SK-N-SH (cell line): ENCODE results near the gene RSRC1. TPM values are rescaled to one million over a fixed set of nuclear protein-coding genes. Genes with fewer than 3 reads are reported as not detected.
A peak's percentile ranks its signal among the peaks of the same experiment; 100 is the strongest.

Experiments used
- CTCF ChIA-PET: fragments of 300-600, 350-600 bp; formaldehyde crosslinking; extraction: SDS; loops from one replicate; lab custom pipeline; 2021; lab: Yijun Ruan, JAX
- POLR2A ChIA-PET: fragments of 350-600 bp; sonication (Branson Sonifier 250); formaldehyde crosslinking; extraction: SDS; loops from one replicate; lab custom pipeline; 2020; ENCODE audit warnings: antibody characterized with exemption, inconsistent platforms; lab: Yijun Ruan, JAX
- DNase-seq: peaks from one replicate; pipeline ENCODE4 v3.0.0; 2012
- H2AFZ ChIP-seq: fragments of 200-600 bp; sonication (generic); 2 replicates; pipeline ENCODE4 v1.8.1; 2016; ENCODE audit warnings: antibody characterized with exemption, mild to moderate bottlenecking, low read depth
- H3F3A ChIP-seq: fragments of 200-600 bp; sonication (generic); replicated peaks from 2 replicates; pipeline ENCODE3; 2016; ENCODE audit warnings: antibody characterized with exemption, mild to moderate bottlenecking; ENCODE audit not compliant: insufficient read depth
- H3K27ac ChIP-seq, 2 experiments: fragments of 200-500 bp in 1 of 2; fragments of 200-600 bp in 1 of 2; sonication (Bioruptor generic) in 1 of 2; sonication (generic), shearing (Covaris generic) in 1 of 2; 2 replicates each; pipeline versions ENCODE4 v1.5.1 to v1.6.1; 2014 to 2016; ENCODE audit warnings: low read depth in 2 of 2, inconsistent platforms in 1 of 2, low read length in 1 of 2, mild to moderate bottlenecking in 1 of 2, mixed read lengths in 1 of 2
- H3K27me3 ChIP-seq: fragments of 200-600 bp; sonication (generic), shearing (Covaris generic); 2 replicates; pipeline ENCODE4 v1.6.1; 2016; ENCODE audit warnings: mixed run types; ENCODE audit not compliant: insufficient read depth
- H3K36me3 ChIP-seq, 2 experiments: fragments of 200-500 bp in 1 of 2; fragments of 200-600 bp in 1 of 2; sonication (Bioruptor generic) in 1 of 2; sonication (generic) in 1 of 2; replicated peaks in 1 of 2; 2 replicates each; pipeline versions ENCODE3 to v1.5.1; 2014 to 2016; ENCODE audit warnings: low read length in 1 of 2, mild to moderate bottlenecking in 1 of 2; ENCODE audit not compliant: insufficient read depth in 2 of 2, control insufficient read depth in 1 of 2
- H3K4me1 ChIP-seq, 2 experiments: fragments of 200-500 bp in 1 of 2; fragments of 200-600 bp in 1 of 2; sonication (Bioruptor generic) in 1 of 2; sonication (generic), shearing (Covaris generic) in 1 of 2; 2 replicates each; pipeline versions ENCODE4 v1.5.1 to v1.6.1; 2014 to 2016; ENCODE audit warnings: low read depth in 1 of 2, low read length in 1 of 2, mixed run types in 1 of 2; ENCODE audit not compliant: insufficient read depth in 2 of 2, control insufficient read depth in 1 of 2
- H3K4me2 ChIP-seq: fragments of 200-600 bp; sonication (generic), shearing (Covaris generic); 2 replicates; pipeline ENCODE4 v1.6.1; 2017; ENCODE audit warnings: mixed run types
- H3K4me3 ChIP-seq, 2 experiments: fragments of 200-500 bp in 1 of 2; fragments of 200-600 bp in 1 of 2; sonication (Bioruptor generic) in 1 of 2; sonication (generic), shearing (Covaris generic) in 1 of 2; 2 replicates each; pipeline versions ENCODE4 v1.5.1 to v1.8.1; 2014 to 2016; ENCODE audit warnings: low read depth in 2 of 2, inconsistent platforms in 1 of 2, low read length in 1 of 2, mild to moderate bottlenecking in 1 of 2, mixed read lengths in 1 of 2, moderate library complexity in 1 of 2
- H3K79me2 ChIP-seq: fragments of 200-600 bp; sonication (generic); 2 replicates; pipeline ENCODE4 v1.8.1; 2017; ENCODE audit warnings: mild to moderate bottlenecking; ENCODE audit not compliant: insufficient read depth
- H3K9ac ChIP-seq: fragments of 200-600 bp; sonication (generic); 2 replicates; pipeline ENCODE4 v1.6.1; 2017; ENCODE audit warnings: mixed run types
- H3K9me2 ChIP-seq: fragments of 200-600 bp; sonication (generic); 2 replicates; pipeline ENCODE4 v1.6.1; 2017; ENCODE audit warnings: mixed run types
- H3K9me3 ChIP-seq: fragments of 200-600 bp; sonication (generic); 2 replicates; pipeline ENCODE4 v1.6.1; 2017; ENCODE audit warnings: mixed run types, mild to moderate bottlenecking, moderate library complexity
- H4K20me1 ChIP-seq: fragments of 200-600 bp; sonication (generic); 2 replicates; pipeline ENCODE4 v1.6.1; 2017; ENCODE audit warnings: mild to moderate bottlenecking, mixed run types; ENCODE audit not compliant: insufficient read depth
- ELF1 ChIP-seq: IDR thresholded peaks from 2 replicates; pipeline ENCODE4 v1.4.0; 2012
- FOSL2 ChIP-seq: IDR thresholded peaks from 2 replicates; pipeline ENCODE4 v1.4.0; 2012; ENCODE audit warnings: low read depth, mild to moderate bottlenecking, moderate library complexity, borderline replicate concordance
- FOXJ3 ChIP-seq: sonication (generic); formaldehyde crosslinking; IDR thresholded peaks from 2 replicates; pipeline ENCODE4 v1.5.1; 2020; ENCODE audit warnings: mild to moderate bottlenecking, missing genetic modification reagents
- JUND ChIP-seq: IDR thresholded peaks from 2 replicates; pipeline ENCODE4 v1.4.0; 2012
- NRF1 ChIP-seq: IDR thresholded peaks from 2 replicates; pipeline ENCODE4 v1.6.1; 2012; ENCODE audit warnings: low read depth, mild to moderate bottlenecking, low read length
- RFX5 ChIP-seq: IDR thresholded peaks from 2 replicates; pipeline ENCODE4 v1.6.1; 2012; ENCODE audit warnings: mild to moderate bottlenecking, improper control_type of control experiment, low read length
- SIN3A ChIP-seq: IDR thresholded peaks from 2 replicates; pipeline ENCODE4 v1.6.1; 2012; ENCODE audit warnings: low read depth, mild to moderate bottlenecking, low read length, moderate library complexity, borderline replicate concordance
- TEAD4 ChIP-seq: IDR thresholded peaks from 2 replicates; pipeline ENCODE4 v1.4.0; 2012; ENCODE audit warnings: mild to moderate bottlenecking, borderline replicate concordance; ENCODE audit not compliant: insufficient read depth
- WGBS: methylation state at CpG from one replicate; pipeline ENCODE4 v1.1.6; 2017; ENCODE audit warnings: low lambda C conversion rate; 5-methylcytosine and 5-hydroxymethylcytosine counted together
- polyA plus RNA-seq, 3 experiments: library from polyadenylated mRNA; depleted of rRNA; stranded (reverse); fragments of >200 nt; gene quantifications; 2 replicates each; pipeline ENCODE4 v1.2.3, GENCODE V29; 2012
- TF ChIP-seq, protein P1 (sequence below): IDR thresholded peaks from 2 replicates; pipeline ENCODE4 v1.4.0; 2012; ENCODE audit warnings: low read depth, borderline replicate concordance
- TF ChIP-seq, protein P2 (sequence below): IDR thresholded peaks from 2 replicates; pipeline ENCODE4 v1.4.0; 2012; ENCODE audit warnings: low read depth, borderline replicate concordance
- TF ChIP-seq, protein P3 (sequence below): IDR thresholded peaks from 2 replicates; pipeline ENCODE4; 2012
- TF ChIP-seq, protein P4 (sequence below): fragments of 200-600 bp; sonication (generic); IDR thresholded peaks from 2 replicates; pipeline ENCODE4 v1.6.1; 2017; ENCODE audit warnings: antibody characterized with exemption, mild to moderate bottlenecking, moderate library complexity

RSRC1 gene
- polyA plus RNA-seq, 1 of the 3 experiments (the other 2 are of a cell fraction), result 4.5 TPM

DNA sequence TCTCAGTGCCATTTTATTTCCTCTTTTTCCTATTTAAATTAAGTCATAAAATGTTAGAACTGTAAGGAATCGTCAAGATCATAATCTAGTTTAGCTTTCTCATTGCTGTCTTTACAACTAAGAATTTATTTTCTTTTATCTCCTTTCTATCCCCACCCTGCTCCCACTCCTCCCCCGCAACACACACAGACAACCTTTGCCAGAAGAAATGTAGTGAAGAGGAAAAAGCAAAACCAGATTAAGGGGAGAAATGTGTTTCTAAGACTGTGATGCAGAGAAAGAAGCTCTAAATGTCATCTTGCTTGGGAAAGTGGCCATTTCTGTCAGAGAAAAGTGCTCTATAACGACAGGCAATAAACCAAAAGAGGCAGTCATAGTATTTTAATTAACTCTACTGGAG, 382.8 kb downstream of the RSRC1 start:
- Histone ChIP-seq H3K9me2 (no peaks in the 10 kb centered on the region), H3K4me2 (no peak overlapping the region), H3K27me3 (no peaks in the 10 kb centered on the region), H3K36me3 (no peaks in the 10 kb centered on the region), H3K9ac (no peak overlapping the region), H3F3A (no peaks in the 10 kb centered on the region), H3K4me1 (peaks cover 10 to 13% of the 10 kb centered on the region in 2 experiments; a peak in 3 of 4 replicates), H3K79me2 (no peaks in the 10 kb centered on the region), H2AFZ (no peak overlapping the region), H3K27ac (peak overlapping the region in 1 of 2 experiments; percentile 36; a peak in 1 of 4 replicates), H4K20me1 (no peaks in the 10 kb centered on the region), H3K4me3 (no peak overlapping the region), H3K9me3 (no peaks in the 10 kb centered on the region)
- TF ChIP-seq TEAD4 (no peak), ELF1 (no peak), SIN3A (no peak), NRF1 (no peak), FOSL2 (no peak), FOXJ3 (CRISPR knock-in tag) (no peak), RFX5 (no peak), JUND (no peak)
- TF ChIP-seq, protein P1, sequence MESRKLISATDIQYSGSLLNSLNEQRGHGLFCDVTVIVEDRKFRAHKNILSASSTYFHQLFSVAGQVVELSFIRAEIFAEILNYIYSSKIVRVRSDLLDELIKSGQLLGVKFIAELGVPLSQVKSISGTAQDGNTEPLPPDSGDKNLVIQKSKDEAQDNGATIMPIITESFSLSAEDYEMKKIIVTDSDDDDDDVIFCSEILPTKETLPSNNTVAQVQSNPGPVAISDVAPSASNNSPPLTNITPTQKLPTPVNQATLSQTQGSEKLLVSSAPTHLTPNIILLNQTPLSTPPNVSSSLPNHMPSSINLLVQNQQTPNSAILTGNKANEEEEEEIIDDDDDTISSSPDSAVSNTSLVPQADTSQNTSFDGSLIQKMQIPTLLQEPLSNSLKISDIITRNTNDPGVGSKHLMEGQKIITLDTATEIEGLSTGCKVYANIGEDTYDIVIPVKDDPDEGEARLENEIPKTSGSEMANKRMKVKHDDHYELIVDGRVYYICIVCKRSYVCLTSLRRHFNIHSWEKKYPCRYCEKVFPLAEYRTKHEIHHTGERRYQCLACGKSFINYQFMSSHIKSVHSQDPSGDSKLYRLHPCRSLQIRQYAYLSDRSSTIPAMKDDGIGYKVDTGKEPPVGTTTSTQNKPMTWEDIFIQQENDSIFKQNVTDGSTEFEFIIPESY, result no peak
- TF ChIP-seq, protein P2, sequence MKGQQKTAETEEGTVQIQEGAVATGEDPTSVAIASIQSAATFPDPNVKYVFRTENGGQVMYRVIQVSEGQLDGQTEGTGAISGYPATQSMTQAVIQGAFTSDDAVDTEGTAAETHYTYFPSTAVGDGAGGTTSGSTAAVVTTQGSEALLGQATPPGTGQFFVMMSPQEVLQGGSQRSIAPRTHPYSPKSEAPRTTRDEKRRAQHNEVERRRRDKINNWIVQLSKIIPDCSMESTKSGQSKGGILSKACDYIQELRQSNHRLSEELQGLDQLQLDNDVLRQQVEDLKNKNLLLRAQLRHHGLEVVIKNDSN, result no peak
- TF ChIP-seq, protein P3, sequence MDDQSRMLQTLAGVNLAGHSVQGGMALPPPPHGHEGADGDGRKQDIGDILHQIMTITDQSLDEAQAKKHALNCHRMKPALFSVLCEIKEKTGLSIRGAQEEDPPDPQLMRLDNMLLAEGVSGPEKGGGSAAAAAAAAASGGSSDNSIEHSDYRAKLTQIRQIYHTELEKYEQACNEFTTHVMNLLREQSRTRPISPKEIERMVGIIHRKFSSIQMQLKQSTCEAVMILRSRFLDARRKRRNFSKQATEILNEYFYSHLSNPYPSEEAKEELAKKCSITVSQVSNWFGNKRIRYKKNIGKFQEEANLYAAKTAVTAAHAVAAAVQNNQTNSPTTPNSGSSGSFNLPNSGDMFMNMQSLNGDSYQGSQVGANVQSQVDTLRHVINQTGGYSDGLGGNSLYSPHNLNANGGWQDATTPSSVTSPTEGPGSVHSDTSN, result no peak
- TF ChIP-seq, protein P4, sequence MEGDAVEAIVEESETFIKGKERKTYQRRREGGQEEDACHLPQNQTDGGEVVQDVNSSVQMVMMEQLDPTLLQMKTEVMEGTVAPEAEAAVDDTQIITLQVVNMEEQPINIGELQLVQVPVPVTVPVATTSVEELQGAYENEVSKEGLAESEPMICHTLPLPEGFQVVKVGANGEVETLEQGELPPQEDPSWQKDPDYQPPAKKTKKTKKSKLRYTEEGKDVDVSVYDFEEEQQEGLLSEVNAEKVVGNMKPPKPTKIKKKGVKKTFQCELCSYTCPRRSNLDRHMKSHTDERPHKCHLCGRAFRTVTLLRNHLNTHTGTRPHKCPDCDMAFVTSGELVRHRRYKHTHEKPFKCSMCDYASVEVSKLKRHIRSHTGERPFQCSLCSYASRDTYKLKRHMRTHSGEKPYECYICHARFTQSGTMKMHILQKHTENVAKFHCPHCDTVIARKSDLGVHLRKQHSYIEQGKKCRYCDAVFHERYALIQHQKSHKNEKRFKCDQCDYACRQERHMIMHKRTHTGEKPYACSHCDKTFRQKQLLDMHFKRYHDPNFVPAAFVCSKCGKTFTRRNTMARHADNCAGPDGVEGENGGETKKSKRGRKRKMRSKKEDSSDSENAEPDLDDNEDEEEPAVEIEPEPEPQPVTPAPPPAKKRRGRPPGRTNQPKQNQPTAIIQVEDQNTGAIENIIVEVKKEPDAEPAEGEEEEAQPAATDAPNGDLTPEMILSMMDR, result no peak
- CTCF ChIA-PET, result interaction anchor here (0.5 to 0.7 kb wide), 2 partner anchors 20 to 385 kb away, joined by 3 read pairs; no protein-coding TSS in a partner anchor
- 90% methylated on average over 3 of the region's 3 CpGs for WGBS
- no peak for DNase-seq
- POLR2A ChIA-PET, result no interaction called here
